Suprapubic skin (tissue), 4 donors: Measurements from ENCODE around the gene ROBO2.

Experiments
- CTCF ChIP-seq, 2 donors: fragments of 200-600 bp in 1 of 2; fragments of 450-650 bp in 1 of 2; sonication (generic) in 1 of 2; IDR thresholded peaks; one replicate each; pipeline ENCODE4 v1.5.1; 2016 to 2019; ENCODE audit warnings: antibody characterized with exemption in 2 of 2, mild to moderate bottlenecking in 1 of 2, moderate library complexity in 1 of 2
- EP300 ChIP-seq: sonication (generic); formaldehyde crosslinking; IDR thresholded peaks from one replicate; pipeline ENCODE4 v1.6.1; 2017; ENCODE audit warnings: antibody characterized with exemption
- POLR2A ChIP-seq, 2 donors: fragments of 450-650 bp; IDR thresholded peaks; one replicate each; pipeline ENCODE4 v1.6.1; 2017; ENCODE audit warnings: antibody characterized with exemption in 2 of 2, mild to moderate bottlenecking in 2 of 2, moderate library complexity in 2 of 2
- POLR2AphosphoS5 ChIP-seq, 3 donors: sonication (generic); formaldehyde crosslinking; IDR thresholded peaks; one replicate each; pipeline ENCODE4 v1.6.1; 2017; ENCODE audit warnings: antibody characterized with exemption in 3 of 3

- TF ChIP-seq POLR2A (IDR thresholded peaks at IDR 0.05), result no peak
- TF ChIP-seq CTCF (IDR thresholded peaks at IDR 0.05), result no peak
- TF ChIP-seq POLR2AphosphoS5 (IDR thresholded peaks at IDR 0.05), result no peak
- TF ChIP-seq EP300, result no peak
Observed at GRCh38 chr3:77338195-77338594, 298.3 kb downstream of the ROBO2 start.
